ENCODE measurements around the gene LRRFIP1.
"Not testable (repeated sequence)": the region's sequence is repeated elsewhere in the genome, so short reads cannot be mapped to it uniquely, and the experiment has no call there.

The LRRFIP1 gene, protein sequence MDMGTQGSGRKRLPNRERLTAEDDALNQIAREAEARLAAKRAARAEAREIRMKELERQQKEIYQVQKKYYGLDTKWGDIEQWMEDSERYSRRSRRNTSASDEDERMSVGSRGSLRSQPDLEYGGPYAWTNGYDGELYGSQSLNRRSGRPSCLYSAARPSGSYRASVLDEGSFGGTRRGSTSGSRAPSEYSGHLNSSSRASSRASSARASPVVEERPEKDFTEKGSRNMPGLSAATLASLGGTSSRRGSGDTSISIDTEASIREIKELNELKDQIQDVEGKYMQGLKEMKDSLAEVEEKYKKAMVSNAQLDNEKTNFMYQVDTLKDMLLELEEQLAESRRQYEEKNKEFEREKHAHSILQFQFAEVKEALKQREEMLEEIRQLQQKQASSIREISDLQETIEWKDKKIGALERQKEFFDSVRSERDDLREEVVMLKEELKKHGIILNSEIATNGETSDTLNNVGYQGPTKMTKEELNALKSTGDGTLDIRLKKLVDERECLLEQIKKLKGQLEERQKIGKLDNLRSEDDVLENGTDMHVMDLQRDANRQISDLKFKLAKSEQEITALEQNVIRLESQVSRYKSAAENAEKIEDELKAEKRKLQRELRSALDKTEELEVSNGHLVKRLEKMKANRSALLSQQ

DNA sequence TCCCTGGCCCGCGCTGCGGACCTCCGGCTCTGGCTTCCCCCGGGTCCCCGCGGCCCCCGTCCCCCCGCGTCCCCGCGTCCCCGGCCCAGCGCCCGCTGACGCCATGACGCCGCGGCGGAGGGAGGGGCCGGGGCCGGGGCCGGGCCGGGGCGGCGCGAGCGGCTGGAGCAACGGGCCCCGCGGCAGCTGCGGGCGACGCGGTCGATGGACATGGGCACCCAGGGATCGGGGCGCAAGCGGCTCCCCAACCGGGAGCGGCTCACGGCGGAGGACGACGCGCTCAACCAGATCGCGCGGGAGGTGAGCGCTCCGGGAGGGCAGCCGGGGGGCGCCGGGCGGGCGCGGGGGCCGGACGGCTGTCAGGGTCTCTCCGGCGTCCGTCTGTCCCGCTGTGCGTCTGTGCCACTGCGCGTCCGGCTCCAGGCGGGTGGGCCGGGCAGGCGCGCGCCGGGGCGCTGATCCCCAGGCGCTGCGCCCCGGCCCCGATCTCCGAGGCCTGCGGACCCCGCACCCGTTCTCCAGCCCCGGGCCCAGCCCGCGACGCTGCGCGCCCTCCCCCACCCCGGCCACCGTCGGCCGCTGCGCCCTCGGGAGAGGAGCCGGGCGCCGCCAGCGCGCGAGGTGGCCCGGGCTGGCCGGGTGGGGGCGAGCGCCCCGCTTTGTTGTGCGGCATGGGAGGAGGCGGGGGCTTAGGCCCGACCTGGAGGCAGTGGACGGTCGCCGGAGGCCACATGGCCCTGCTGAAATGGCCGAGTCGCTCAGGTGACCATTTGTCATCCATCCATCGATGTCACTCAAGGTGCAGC is at the start of gene LRRFIP1:
LRRFIP1 (plus strand) TSS at position 147 of the 806 bp plus-strand sequence; CDS start at position 205, 58 bp downstream.
- no peak for DNase-seq

GRCh38 chr2:237577956-237578870 is 49.2 kb upstream of the LRRFIP1 start:
- no peak for DNase-seq

GRCh38 chr2:237581326-237581725 is 46.1 kb upstream of the LRRFIP1 start:
- DNase-seq, result no peak

- peak; percentile 66 for DNase-seq
These were observed 45.3 kb upstream of the LRRFIP1 start for GRCh38 chr2:237581751-237582746.

DNA sequence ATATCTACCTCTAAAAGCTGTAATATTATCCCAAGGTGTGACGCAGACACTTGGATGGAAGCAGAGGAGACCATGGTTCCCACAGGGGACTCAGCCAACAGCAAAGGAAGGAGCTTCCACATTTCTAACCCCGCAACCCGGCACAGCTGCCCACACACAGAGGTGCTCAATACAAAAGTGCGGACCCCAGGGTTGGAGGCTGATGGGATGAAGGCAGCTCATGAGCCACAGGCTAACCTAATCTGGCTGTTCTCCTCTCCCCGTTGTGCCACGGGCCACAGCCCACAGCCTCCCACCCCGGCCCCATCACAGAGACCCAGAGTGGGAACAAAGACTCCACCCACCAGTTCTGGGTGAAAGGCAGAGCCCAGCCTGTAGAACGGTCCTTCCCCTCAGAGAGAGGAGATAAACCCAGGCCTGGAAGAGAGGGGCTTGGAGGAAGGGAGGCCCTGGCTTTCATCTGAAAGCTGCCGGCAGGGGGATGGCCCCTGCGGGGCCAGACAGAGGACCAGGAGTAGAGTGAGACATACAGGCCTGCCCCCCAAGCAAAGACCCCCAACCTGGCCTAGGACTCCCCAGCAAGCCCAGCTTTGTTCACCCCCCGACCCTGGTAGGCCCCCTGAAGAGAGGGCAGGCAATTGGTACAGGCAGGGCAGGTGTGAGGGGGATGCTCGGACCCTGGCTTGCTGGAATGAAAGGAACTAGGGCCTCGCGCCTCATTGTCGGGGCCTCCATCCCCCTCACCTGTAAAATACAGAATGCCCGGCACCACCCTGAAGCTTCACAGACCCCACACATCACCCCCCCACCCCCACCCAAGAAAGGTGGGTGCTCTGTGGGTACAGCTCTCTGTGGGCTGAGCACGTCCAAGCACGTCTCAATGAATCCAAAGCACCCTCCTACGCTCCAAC is 43.7 kb upstream of the LRRFIP1 start:
- DNase-seq, result no peak

DNA sequence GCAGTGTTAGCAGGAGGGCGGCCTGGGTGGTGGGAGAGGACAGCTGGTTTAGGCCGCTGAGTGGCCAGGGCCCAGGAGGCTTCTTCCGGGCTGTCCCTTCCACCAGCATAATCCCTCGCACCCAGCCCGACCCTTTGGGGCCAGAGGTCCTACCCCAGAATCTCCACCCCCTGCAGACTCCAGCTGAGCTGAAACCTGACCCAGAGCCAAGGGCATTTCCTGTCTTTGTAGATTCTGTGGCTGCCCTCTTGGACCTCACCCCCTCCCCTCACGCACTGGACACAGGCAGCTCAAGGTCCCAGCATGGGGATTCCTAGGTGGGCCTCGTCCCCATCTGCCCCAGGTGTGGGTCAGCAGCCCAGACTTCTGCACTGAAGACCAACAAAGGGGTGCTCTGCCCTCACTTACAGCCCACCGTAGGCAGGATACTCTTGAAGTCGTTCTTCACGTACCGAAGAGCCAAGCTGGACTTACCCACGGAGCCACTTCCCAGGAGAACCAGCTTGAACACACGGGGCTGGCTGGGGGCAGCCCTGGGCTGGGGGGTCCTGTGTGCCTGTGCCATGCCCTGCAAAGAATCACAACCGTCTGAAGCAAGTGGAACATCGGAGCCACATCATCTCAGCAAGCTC is 41.7 kb upstream of the LRRFIP1 start:
- DNase-seq, result no peak

- no peak for DNase-seq
These were observed 39.2 kb upstream of the LRRFIP1 start for GRCh38 chr2:237588044-237588696.

- no peak for DNase-seq
These were observed 36.9 kb upstream of the LRRFIP1 start, which contains the start of gene RAB17 for GRCh38 chr2:237590272-237591140. Gene RAB17, minus strand, starts transcription at chr2:237590734. Its CDS starts 4,580 bp downstream, at chr2:237586154.

GRCh38 chr2:237591141-237591881 is 36.1 kb upstream of the LRRFIP1 start:
- peak; percentile 44 for DNase-seq

GRCh38 chr2:237592425-237592980 is 34.9 kb upstream of the LRRFIP1 start:
- DNase-seq, result no peak

DNA sequence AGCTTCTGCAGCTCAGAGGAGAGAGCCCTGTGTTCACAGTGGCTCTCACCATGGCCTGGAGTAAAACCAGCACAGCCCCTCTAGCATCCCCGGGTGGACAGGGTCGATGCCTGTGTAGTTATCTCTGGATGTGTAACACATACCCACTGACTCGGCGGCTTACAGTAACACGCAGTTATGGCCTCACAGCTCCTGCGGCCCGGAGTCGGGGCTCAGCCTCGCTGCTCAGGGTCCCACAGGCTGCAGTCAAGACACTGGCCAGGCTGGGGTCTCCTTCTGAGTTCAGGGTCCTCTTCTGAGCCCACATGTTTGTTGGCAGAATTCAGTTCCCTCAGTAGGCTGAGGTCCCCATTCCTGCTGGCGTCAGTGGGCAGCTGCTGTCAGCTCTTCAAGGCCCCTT is 34.4 kb upstream of the LRRFIP1 start:
- DNase-seq, result no peak

- no peak for DNase-seq
These were observed 33.6 kb upstream of the LRRFIP1 start for GRCh38 chr2:237593596-237594320.

DNA sequence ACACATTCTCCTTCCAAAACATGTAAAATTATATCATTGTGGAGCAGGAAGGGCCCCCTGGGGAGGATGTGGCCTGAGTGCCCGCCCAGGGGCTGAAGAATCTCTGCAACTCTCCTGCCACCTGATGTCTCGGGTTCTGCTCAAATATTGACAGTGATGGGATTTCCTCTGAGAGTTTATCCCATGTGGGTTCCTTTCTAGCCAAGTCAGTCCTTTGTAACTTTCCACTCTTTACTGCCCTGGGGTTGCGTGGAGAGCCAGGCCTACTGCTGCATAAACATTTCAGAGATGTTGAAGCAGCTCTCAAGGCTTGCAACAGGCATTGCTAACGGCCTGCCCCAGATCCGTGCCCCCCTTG is 32.9 kb upstream of the LRRFIP1 start:
- DNase-seq, result no peak

GRCh38 chr2:237595829-237596519 is 31.4 kb upstream of the LRRFIP1 start:
- not testable (repeated sequence) for DNase-seq

DNA sequence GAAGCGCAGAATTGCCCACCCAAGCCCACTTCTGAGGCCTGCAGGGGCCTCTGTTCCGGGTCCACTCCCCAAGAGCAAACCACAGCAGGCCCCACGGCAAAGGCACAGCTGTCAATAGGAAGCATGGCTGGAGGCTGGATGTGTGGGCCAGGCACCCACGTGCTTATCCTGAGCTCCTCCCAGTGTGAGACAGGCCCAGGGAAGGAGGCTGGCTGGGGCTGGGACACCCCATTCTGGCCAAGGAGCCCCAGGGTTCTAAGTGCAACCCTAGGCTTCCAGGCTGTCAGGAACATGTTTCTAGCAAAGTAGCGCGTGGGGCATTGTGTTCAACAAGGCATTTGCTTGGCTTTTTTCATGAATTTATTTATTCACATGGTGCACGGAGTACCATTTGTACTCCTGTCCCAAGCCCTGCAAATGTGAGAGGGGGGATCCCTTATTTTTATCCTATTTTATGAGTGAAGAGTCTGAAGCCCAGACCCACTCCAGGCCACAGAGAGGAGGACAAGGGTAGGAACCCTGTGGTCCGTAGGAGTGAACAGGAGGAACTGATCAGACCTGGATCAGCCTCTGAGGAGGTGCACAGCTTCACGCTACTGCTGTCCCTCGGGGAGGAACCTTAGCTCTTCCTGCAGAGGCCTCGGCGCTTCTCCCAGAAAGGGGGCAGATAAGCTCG is 30.7 kb upstream of the LRRFIP1 start:
- no peak for DNase-seq

Data from stimulated activated CD8-positive, alpha-beta memory T cell treated with anti-CD3 and anti-CD28 coated beads, Interleukin-4, amount 100 ng/mL, for 48 hours (primary cell).